ENCODE measurements around the gene PRKG1.
A peak's percentile ranks its signal among the peaks of the same experiment; 100 is the strongest.
"Not testable (repeated sequence)": the region's sequence is repeated elsewhere in the genome, so short reads cannot be mapped to it uniquely, and the experiment has no call there.

Gene PRKG1

GRCh38 chr10:52226197-52226847 is 1152.0 kb downstream of the PRKG1 start:
- Mint-ChIP-seq H3K9me3 (no peaks in the 10 kb centered on the region), H3K36me3 (ENCODE audit: low read depth) (no peaks in the 10 kb centered on the region), H3K4me3 (no peak overlapping the region), H3K4me1 (no peaks in the 10 kb centered on the region), H3K27ac (no peak overlapping the region), H3K27me3 (peaks cover 3% of the 10 kb centered on the region)
- ATAC-seq (no peak), DNase-seq (no peak)

DNA sequence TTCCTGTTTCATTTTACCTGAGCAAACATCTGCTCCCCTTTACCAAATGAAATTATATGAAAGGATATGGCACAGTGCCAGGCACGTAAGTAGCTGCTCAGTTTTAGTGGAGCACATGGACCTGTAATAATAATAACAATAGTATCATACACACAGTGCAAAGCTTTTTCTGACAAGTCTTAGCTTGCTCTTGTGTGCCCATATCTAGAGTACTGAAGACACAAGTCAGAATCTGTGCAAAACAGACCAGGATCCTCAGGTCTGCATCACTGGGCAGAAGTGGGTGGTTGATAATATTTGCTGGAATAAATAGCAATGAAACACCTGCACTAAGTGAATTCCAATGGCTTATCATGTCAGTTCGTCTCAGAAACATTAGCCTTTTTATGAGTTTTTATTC is 1154.3 kb downstream of the PRKG1 start:
- no peak overlapping the region for H3K27ac Mint-ChIP-seq
- no peak for DNase-seq
- peaks cover 8% of the 10 kb centered on the region for H3K27me3 Mint-ChIP-seq
- H3K36me3 Mint-ChIP-seq (ENCODE audit: low read depth), result no peaks in the 10 kb centered on the region
- H3K4me1 Mint-ChIP-seq, result peaks cover 9% of the 10 kb centered on the region
- ATAC-seq, result no peak
- H3K4me3 Mint-ChIP-seq, result no peak overlapping the region
- no peaks in the 10 kb centered on the region for H3K9me3 Mint-ChIP-seq

DNA sequence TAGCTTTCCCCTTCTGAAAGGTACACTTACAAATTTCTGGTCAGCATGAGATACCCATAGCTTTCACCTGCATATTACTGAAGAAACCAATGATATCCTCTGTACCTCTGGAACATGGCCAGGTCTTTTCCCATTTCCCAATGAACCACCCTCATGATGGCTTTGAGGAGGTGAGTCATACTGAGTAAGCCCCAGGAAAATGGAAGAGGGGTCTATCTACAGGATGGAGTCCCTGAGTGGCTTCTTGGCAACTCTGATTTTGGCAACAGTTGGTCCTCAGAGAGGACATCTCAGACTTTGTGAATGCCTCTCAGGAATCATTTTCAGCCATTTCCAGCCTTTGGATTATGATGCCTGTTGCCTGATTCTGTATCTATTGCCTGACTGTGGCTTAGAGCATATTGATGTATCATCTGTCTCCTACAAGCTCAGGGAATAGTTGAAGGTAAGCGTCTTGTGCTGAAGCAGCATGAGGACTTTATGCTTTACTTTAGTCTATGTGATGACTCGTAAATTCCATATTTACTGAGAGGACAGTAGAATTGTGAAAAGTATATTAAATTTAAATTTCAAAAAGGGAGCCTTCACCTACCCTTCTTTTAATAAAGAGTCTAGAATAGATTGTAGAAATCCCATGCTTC is 1155.1 kb downstream of the PRKG1 start:
- Mint-ChIP-seq H3K27ac (no peak overlapping the region), H3K27me3 (peaks cover 8% of the 10 kb centered on the region), H3K36me3 (ENCODE audit: low read depth) (no peaks in the 10 kb centered on the region), H3K4me1 (peaks cover 9% of the 10 kb centered on the region), H3K9me3 (no peaks in the 10 kb centered on the region), H3K4me3 (no peak overlapping the region)
- ATAC-seq (no peak), DNase-seq (no peak)

GRCh38 chr10:52232561-52233350 is 1158.5 kb downstream of the PRKG1 start:
- ATAC-seq (no peak), DNase-seq (no peak)
- no peaks in the 10 kb centered on the region for H3K9me3 Mint-ChIP-seq
- H3K27me3 Mint-ChIP-seq, result peaks cover 6% of the 10 kb centered on the region
- H3K27ac Mint-ChIP-seq, result no peak overlapping the region
- H3K4me1 Mint-ChIP-seq, result peaks cover 9% of the 10 kb centered on the region
- H3K4me3 Mint-ChIP-seq, result peak overlapping the region; percentile 64
- no peaks in the 10 kb centered on the region for H3K36me3 Mint-ChIP-seq (ENCODE audit: low read depth)

GRCh38 chr10:52233351-52233991 is 1159.2 kb downstream of the PRKG1 start:
- H3K36me3 Mint-ChIP-seq (ENCODE audit: low read depth); H3K27me3 Mint-ChIP-seq; ATAC-seq; H3K4me1 Mint-ChIP-seq; H3K9me3 Mint-ChIP-seq; DNase-seq; H3K27ac Mint-ChIP-seq: not testable (repeated sequence)
- H3K4me3 Mint-ChIP-seq, result peak overlapping the region; percentile 64

- ATAC-seq (no peak), DNase-seq (no peak)
- H3K4me1 Mint-ChIP-seq, result no peaks in the 10 kb centered on the region
- H3K27me3 Mint-ChIP-seq, result no peaks in the 10 kb centered on the region
- no peaks in the 10 kb centered on the region for H3K9me3 Mint-ChIP-seq
- H3K4me3 Mint-ChIP-seq, result no peak overlapping the region
- H3K36me3 Mint-ChIP-seq (ENCODE audit: low read depth), result no peaks in the 10 kb centered on the region
- no peak overlapping the region for H3K27ac Mint-ChIP-seq
Measured at GRCh38 chr10:52239771-52240170, 1165.5 kb downstream of the PRKG1 start.

- ATAC-seq (no peak), DNase-seq (no peak)
- no peaks in the 10 kb centered on the region for H3K27me3 Mint-ChIP-seq
- H3K9me3 Mint-ChIP-seq, result no peaks in the 10 kb centered on the region
- no peaks in the 10 kb centered on the region for H3K36me3 Mint-ChIP-seq (ENCODE audit: low read depth)
- peaks cover 1% of the 10 kb centered on the region for H3K4me1 Mint-ChIP-seq
- H3K27ac Mint-ChIP-seq, result no peak overlapping the region
- no peak overlapping the region for H3K4me3 Mint-ChIP-seq
Measured at GRCh38 chr10:52245547-52245946, 1171.3 kb downstream of the PRKG1 start.

DNA sequence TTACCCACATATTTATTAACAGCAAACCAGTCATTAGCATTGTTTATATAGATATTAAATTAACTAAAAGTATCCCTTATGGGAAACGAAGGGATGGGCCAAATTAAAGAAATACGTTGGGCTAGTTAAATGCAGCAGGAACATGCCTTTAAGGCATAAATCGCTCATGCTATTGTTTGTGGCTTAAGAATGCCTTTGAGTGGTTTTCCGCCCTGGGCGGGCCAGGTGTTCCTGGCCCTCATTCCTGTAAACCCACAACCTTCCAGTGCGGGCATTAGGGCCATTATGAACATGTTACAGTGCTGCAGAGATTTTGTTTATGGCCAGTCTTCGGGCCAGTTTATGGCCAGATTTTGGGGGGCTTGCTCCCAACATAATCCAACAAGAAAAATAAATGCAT is 1173.6 kb downstream of the PRKG1 start:
- H3K4me1 Mint-ChIP-seq; H3K27ac Mint-ChIP-seq; H3K36me3 Mint-ChIP-seq (ENCODE audit: low read depth); ATAC-seq; H3K4me3 Mint-ChIP-seq; H3K27me3 Mint-ChIP-seq; DNase-seq; H3K9me3 Mint-ChIP-seq: not testable (repeated sequence)

GRCh38 chr10:52248697-52249306 is 1174.5 kb downstream of the PRKG1 start:
- Mint-ChIP-seq H3K27me3 (no peaks in the 10 kb centered on the region), H3K4me1 (peaks cover 1% of the 10 kb centered on the region), H3K36me3 (ENCODE audit: low read depth) (no peaks in the 10 kb centered on the region), H3K4me3 (no peak overlapping the region), H3K27ac (no peak overlapping the region), H3K9me3 (no peaks in the 10 kb centered on the region)
- ATAC-seq (no peak), DNase-seq (no peak)

GRCh38 chr10:52249850-52250395 is 1175.6 kb downstream of the PRKG1 start:
- no peak for ATAC-seq
- no peak overlapping the region for H3K27ac Mint-ChIP-seq
- no peaks in the 10 kb centered on the region for H3K9me3 Mint-ChIP-seq
- H3K36me3 Mint-ChIP-seq (ENCODE audit: low read depth), result no peaks in the 10 kb centered on the region
- no peaks in the 10 kb centered on the region for H3K27me3 Mint-ChIP-seq
- peaks cover 1% of the 10 kb centered on the region for H3K4me1 Mint-ChIP-seq
- H3K4me3 Mint-ChIP-seq, result no peak overlapping the region
- DNase-seq, result no peak

GRCh38 chr10:52250510-52250909 is 1176.2 kb downstream of the PRKG1 start:
- H3K4me1 Mint-ChIP-seq, result no peaks in the 10 kb centered on the region
- no peaks in the 10 kb centered on the region for H3K27me3 Mint-ChIP-seq
- H3K36me3 Mint-ChIP-seq (ENCODE audit: low read depth), result no peaks in the 10 kb centered on the region
- no peaks in the 10 kb centered on the region for H3K9me3 Mint-ChIP-seq
- ATAC-seq (no peak), DNase-seq (no peak)
- no peak overlapping the region for H3K4me3 Mint-ChIP-seq
- H3K27ac Mint-ChIP-seq, result no peak overlapping the region

- Mint-ChIP-seq H3K4me1 (no peaks in the 10 kb centered on the region), H3K4me3 (no peak overlapping the region), H3K27ac (no peak overlapping the region), H3K27me3 (no peaks in the 10 kb centered on the region), H3K36me3 (ENCODE audit: low read depth) (no peaks in the 10 kb centered on the region), H3K9me3 (no peaks in the 10 kb centered on the region)
- no peak for DNase-seq
- no peak for ATAC-seq
Measured at GRCh38 chr10:52252307-52252706, 1178.0 kb downstream of the PRKG1 start.

DNA sequence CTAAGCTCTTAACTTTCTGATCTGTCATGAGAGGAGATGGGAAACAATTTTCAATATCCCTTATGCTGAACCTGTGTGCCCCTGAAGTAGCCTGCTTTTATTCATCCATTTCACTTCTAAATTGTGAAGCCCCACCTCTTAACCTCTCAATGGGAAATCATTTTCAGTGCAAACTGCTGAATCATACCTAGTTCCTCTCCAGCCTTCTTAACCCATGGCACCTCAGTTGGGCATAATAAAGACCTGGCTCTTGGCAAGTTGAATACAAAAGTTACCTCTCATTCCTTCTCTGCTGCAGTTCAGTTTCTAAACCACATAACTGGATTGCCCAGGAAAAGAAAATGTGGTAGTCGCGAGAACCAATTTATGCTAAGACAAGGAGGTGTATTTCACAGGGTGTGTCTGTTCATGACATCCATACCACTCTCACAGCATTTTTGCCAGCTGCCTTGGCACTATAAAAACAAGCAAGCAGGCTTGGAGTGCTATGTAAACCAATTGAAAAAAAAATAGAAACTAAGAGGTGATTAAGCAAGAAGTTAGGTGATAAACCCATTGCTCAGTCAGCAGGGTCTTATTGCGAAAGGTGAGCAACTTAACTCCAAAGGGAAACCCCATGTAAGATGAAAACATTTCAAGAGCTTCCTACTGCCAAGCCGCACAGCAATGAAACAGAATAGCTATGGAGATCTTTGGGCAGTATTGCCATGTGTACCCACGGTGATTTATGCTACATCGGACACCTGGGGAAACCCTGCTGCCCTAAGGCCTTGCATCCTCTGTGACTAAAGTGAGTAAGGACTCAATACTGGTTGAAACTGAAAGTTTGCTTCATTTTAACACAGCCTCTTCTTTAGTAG is 1182.8 kb downstream of the PRKG1 start:
- no peaks in the 10 kb centered on the region for H3K36me3 Mint-ChIP-seq (ENCODE audit: low read depth)
- H3K27me3 Mint-ChIP-seq, result no peaks in the 10 kb centered on the region
- no peak for ATAC-seq

More for the DNA sequence above, 1182.8 kb downstream of the PRKG1 start:
- H3K27ac Mint-ChIP-seq, result no peak overlapping the region
- H3K9me3 Mint-ChIP-seq, result no peaks in the 10 kb centered on the region
- no peak for DNase-seq
- H3K4me1 Mint-ChIP-seq, result no peaks in the 10 kb centered on the region
- H3K4me3 Mint-ChIP-seq, result no peak overlapping the region

All from activated naive CD8-positive, alpha-beta T cell treated with anti-CD3 and anti-CD28 coated beads, Interleukin-2, amount 50 U/mL, for 24 hours (primary cell).